ENCODE measurements around the gene WDFY4. TPM values are rescaled to one million over a fixed set of nuclear protein-coding genes. Genes with fewer than 3 reads are reported as not detected.

The WDFY4 gene
- total RNA-seq, 2 donors from 2014 or later, result not detected

DNA sequence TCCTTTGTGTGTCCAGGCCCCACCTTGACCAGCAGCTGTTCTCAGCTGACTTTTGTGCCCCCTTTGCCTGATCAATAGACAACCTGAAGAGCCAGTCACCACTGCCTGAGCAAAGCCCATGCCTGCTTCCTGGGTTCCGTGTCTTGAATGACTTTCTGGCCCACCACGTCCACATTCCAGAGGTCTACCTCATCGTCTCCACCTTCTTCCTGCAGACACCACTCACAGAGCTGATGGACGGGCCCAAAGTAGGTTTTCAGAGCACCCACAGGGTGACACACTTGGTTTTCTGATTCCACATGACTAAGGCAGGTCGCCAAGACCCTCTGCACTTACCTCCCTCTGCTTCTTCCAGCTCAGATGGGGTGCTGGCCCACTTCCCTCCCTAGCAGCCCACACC is 126.8 kb downstream of the WDFY4 start:
- no peaks in the 10 kb centered on the region for H3K27me3 ChIP-seq (ENCODE audit: control insufficient read depth, insufficient read depth, low read length, poor library complexity, severe bottlenecking)
- H3K4me3 ChIP-seq (ENCODE audit: low read length), result no peak overlapping the region
- H3K27ac Mint-ChIP-seq, result no peak overlapping the region
- no peak for TF ChIP-seq CTCF (conservative IDR thresholded peaks at IDR 0.05)
- H3K36me3 ChIP-seq (ENCODE audit: control insufficient read depth, insufficient read depth, low read length), result no peaks in the 10 kb centered on the region
- no peak for DNase-seq
- H3K9me3 Mint-ChIP-seq, result no peaks in the 10 kb centered on the region
- 87 to 96% methylated on average over 4 to 5 of the region's 5 CpGs for WGBS, 2 experiments (ENCODE audit: insufficient coverage in 1 of 2, insufficient read length in 1 of 2)
- H3K27me3 Mint-ChIP-seq (ENCODE audit: insufficient read depth), result peaks cover 54% of the 10 kb centered on the region
- H3K36me3 Mint-ChIP-seq (ENCODE audit: low read depth), result no peaks in the 10 kb centered on the region
- peaks cover under 1% of the 10 kb centered on the region for H3K4me1 Mint-ChIP-seq
- no peaks in the 10 kb centered on the region for H3K4me1 ChIP-seq (ENCODE audit: control insufficient read depth, insufficient read depth, low read length)
- no peak overlapping the region for H3K27ac ChIP-seq (ENCODE audit: low read depth, low read length)
- H3K9me3 ChIP-seq (ENCODE audit: control insufficient read depth, low read length), result no peaks in the 10 kb centered on the region
- H3K9ac ChIP-seq (ENCODE audit: extremely low read depth, low read length, poor library complexity, severe bottlenecking), result no peak overlapping the region
- no peak overlapping the region for H3K4me3 Mint-ChIP-seq

GRCh38 chr10:48811917-48812316 is 127.2 kb downstream of the WDFY4 start:
- no peak overlapping the region for H3K27ac Mint-ChIP-seq
- Histone ChIP-seq H3K27me3 (ENCODE audit: control insufficient read depth, insufficient read depth, low read length, poor library complexity, severe bottlenecking) (no peaks in the 10 kb centered on the region), H3K4me3 (ENCODE audit: low read length) (no peak overlapping the region), H3K9me3 (ENCODE audit: control insufficient read depth, low read length) (no peaks in the 10 kb centered on the region), H3K36me3 (ENCODE audit: control insufficient read depth, insufficient read depth, low read length) (no peaks in the 10 kb centered on the region), H3K9ac (ENCODE audit: extremely low read depth, low read length, poor library complexity, severe bottlenecking) (no peak overlapping the region), H3K27ac (ENCODE audit: low read depth, low read length) (no peak overlapping the region), H3K4me1 (ENCODE audit: control insufficient read depth, insufficient read depth, low read length) (no peaks in the 10 kb centered on the region)
- DNase-seq, result no peak
- no peaks in the 10 kb centered on the region for H3K4me1 Mint-ChIP-seq
- 90% methylated on average over 2 to 4 of the region's 4 CpGs for WGBS, 2 experiments (ENCODE audit: insufficient coverage in 1 of 2, insufficient read length in 1 of 2)
- no peaks in the 10 kb centered on the region for H3K36me3 Mint-ChIP-seq (ENCODE audit: low read depth)
- TF ChIP-seq CTCF (conservative IDR thresholded peaks at IDR 0.05), result no peak
- peaks cover 57% of the 10 kb centered on the region for H3K27me3 Mint-ChIP-seq (ENCODE audit: insufficient read depth)
- no peak overlapping the region for H3K4me3 Mint-ChIP-seq
- H3K9me3 Mint-ChIP-seq, result no peaks in the 10 kb centered on the region

DNA sequence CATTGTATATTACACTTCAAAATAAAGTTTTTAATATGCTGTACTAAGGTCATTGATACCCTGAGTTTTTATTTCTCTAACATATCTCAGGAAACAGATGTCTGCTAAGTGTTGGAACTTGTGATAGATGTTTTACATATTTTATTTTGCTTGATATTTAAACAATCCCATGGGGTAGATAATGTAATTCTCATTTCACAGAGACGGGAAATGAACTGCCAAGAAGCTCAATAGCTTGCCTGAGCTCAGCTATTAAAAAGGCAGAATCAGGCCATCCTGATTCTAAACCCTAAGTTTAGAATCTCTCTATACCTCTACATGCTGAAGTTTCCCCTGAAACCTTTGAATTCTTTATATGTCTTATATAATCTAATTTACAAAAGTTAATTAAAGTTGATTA is 128.6 kb downstream of the WDFY4 start:
- Mint-ChIP-seq H3K27ac (no peak overlapping the region), H3K36me3 (ENCODE audit: low read depth) (no peaks in the 10 kb centered on the region), H3K4me1 (no peaks in the 10 kb centered on the region), H3K9me3 (no peaks in the 10 kb centered on the region), H3K27me3 (ENCODE audit: insufficient read depth) (peaks cover 67% of the 10 kb centered on the region), H3K4me3 (no peak overlapping the region)
- Histone ChIP-seq H3K27ac (ENCODE audit: low read depth, low read length) (no peak overlapping the region), H3K9me3 (ENCODE audit: control insufficient read depth, low read length) (no peaks in the 10 kb centered on the region), H3K9ac (ENCODE audit: extremely low read depth, low read length, poor library complexity, severe bottlenecking) (no peak overlapping the region), H3K4me1 (ENCODE audit: control insufficient read depth, insufficient read depth, low read length) (no peaks in the 10 kb centered on the region), H3K4me3 (ENCODE audit: low read length) (no peak overlapping the region), H3K36me3 (ENCODE audit: control insufficient read depth, insufficient read depth, low read length) (no peaks in the 10 kb centered on the region), H3K27me3 (ENCODE audit: control insufficient read depth, insufficient read depth, low read length, poor library complexity, severe bottlenecking) (no peaks in the 10 kb centered on the region)
- WGBS, 2 experiments (ENCODE audit: insufficient coverage in 1 of 2, insufficient read length in 1 of 2), result 90% methylated on average over 1 of the region's 1 CpG; no CpG with 5 or more reads in 1 of the 2 experiments
- no peak for DNase-seq
- no peak for TF ChIP-seq CTCF (conservative IDR thresholded peaks at IDR 0.05)

All from endodermal cell (in vitro differentiated cells).